Measurements from ENCODE around the gene ARSB. TPM values are rescaled to one million over a fixed set of nuclear protein-coding genes. Genes with fewer than 3 reads are reported as not detected.

Gene ARSB
- total RNA-seq, 1 experiment from 2014 or later: 18.1 TPM

- Histone ChIP-seq H3K4me3 (ENCODE audit: low read depth in 2 of 2, low read length in 2 of 2) (no peak overlapping the region), H3K27me3 (ENCODE audit: control insufficient read depth, insufficient read depth, low read length) (no peaks in the 10 kb centered on the region), H3K9me3 (ENCODE audit: control insufficient read depth, insufficient read depth, low read depth, low read length) (no peaks in the 10 kb centered on the region), H3K36me3 (ENCODE audit: control insufficient read depth, insufficient read depth, low read length) (no peaks in the 10 kb centered on the region), H3K4me1 (ENCODE audit: control insufficient read depth, insufficient read depth, low read length) (no peaks in the 10 kb centered on the region), H3K27ac (ENCODE audit: low read length) (no peak overlapping the region)
- ATAC-seq: no peak
- CTCF ChIA-PET: no interaction called here
- in situ Hi-C loops (cut with HindIII; ENCODE audit: low pct_unique_long_range_greater_than_20kb, low sequenced_read_pairs) (no loop called here), intact Hi-C loops (cut with micrococcal nuclease; ENCODE audit: unreplicated experiment) (no loop called here)
- TF ChIP-seq, protein P1, sequence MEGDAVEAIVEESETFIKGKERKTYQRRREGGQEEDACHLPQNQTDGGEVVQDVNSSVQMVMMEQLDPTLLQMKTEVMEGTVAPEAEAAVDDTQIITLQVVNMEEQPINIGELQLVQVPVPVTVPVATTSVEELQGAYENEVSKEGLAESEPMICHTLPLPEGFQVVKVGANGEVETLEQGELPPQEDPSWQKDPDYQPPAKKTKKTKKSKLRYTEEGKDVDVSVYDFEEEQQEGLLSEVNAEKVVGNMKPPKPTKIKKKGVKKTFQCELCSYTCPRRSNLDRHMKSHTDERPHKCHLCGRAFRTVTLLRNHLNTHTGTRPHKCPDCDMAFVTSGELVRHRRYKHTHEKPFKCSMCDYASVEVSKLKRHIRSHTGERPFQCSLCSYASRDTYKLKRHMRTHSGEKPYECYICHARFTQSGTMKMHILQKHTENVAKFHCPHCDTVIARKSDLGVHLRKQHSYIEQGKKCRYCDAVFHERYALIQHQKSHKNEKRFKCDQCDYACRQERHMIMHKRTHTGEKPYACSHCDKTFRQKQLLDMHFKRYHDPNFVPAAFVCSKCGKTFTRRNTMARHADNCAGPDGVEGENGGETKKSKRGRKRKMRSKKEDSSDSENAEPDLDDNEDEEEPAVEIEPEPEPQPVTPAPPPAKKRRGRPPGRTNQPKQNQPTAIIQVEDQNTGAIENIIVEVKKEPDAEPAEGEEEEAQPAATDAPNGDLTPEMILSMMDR (IDR thresholded peaks at IDR 0.05): no peak
- POLR2A ChIA-PET: no interaction called here
- DNase-seq (ENCODE audit: low read depth, low spot score): no peak
- BruUV-seq (replicated peaks): no TSS peak
Measured at GRCh38 chr5:78804995-78805394, 180.1 kb downstream of the ARSB start.

- TF ChIP-seq SIN3A (IDR thresholded peaks at IDR 0.05; ENCODE audit: borderline replicate concordance, insufficient read depth, low read depth, low read length) (no peak), POLR2AphosphoS5 (IDR thresholded peaks at IDR 0.05; ENCODE audit: low read depth, low read length) (no peak), TCF7L2 (IDR thresholded peaks at IDR 0.05; ENCODE audit: low read depth, low read length) (no peak)
- TF ChIP-seq, protein P1 (IDR thresholded peaks at IDR 0.05): no peak
- TF ChIP-seq, protein P2, sequence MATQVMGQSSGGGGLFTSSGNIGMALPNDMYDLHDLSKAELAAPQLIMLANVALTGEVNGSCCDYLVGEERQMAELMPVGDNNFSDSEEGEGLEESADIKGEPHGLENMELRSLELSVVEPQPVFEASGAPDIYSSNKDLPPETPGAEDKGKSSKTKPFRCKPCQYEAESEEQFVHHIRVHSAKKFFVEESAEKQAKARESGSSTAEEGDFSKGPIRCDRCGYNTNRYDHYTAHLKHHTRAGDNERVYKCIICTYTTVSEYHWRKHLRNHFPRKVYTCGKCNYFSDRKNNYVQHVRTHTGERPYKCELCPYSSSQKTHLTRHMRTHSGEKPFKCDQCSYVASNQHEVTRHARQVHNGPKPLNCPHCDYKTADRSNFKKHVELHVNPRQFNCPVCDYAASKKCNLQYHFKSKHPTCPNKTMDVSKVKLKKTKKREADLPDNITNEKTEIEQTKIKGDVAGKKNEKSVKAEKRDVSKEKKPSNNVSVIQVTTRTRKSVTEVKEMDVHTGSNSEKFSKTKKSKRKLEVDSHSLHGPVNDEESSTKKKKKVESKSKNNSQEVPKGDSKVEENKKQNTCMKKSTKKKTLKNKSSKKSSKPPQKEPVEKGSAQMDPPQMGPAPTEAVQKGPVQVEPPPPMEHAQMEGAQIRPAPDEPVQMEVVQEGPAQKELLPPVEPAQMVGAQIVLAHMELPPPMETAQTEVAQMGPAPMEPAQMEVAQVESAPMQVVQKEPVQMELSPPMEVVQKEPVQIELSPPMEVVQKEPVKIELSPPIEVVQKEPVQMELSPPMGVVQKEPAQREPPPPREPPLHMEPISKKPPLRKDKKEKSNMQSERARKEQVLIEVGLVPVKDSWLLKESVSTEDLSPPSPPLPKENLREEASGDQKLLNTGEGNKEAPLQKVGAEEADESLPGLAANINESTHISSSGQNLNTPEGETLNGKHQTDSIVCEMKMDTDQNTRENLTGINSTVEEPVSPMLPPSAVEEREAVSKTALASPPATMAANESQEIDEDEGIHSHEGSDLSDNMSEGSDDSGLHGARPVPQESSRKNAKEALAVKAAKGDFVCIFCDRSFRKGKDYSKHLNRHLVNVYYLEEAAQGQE (IDR thresholded peaks at IDR 0.05; ENCODE audit: insufficient read depth in 1 of 2, low read depth in 2 of 2, low read length in 1 of 2): no peak
- Histone ChIP-seq H3K4me3 (ENCODE audit: low read depth in 2 of 2, low read length in 2 of 2) (no peak overlapping the region), H3K27me3 (ENCODE audit: control insufficient read depth, insufficient read depth, low read length) (no peaks in the 10 kb centered on the region), H3K36me3 (ENCODE audit: control insufficient read depth, insufficient read depth, low read length) (no peaks in the 10 kb centered on the region), H3K27ac (ENCODE audit: low read length) (no peak overlapping the region), H3K9me3 (ENCODE audit: control insufficient read depth, insufficient read depth, low read depth, low read length) (no peaks in the 10 kb centered on the region), H3K4me1 (ENCODE audit: control insufficient read depth, insufficient read depth, low read length) (no peaks in the 10 kb centered on the region)
- no peak for ATAC-seq
- in situ Hi-C loops (cut with HindIII; ENCODE audit: low pct_unique_long_range_greater_than_20kb, low sequenced_read_pairs): no loop called here
- BruUV-seq (replicated peaks): no TSS peak
- CTCF ChIA-PET: no interaction called here
- intact Hi-C loops (cut with micrococcal nuclease; ENCODE audit: unreplicated experiment): no loop called here
- DNase-seq (ENCODE audit: low read depth, low spot score): no peak
- POLR2A ChIA-PET: no interaction called here
Measured at GRCh38 chr5:78803941-78804340, 181.2 kb downstream of the ARSB start.

GRCh38 chr5:78803353-78803752, 181.8 kb downstream of the ARSB start:
- no TSS peak for BruUV-seq (replicated peaks)
- no peaks in the 10 kb centered on the region for H3K36me3 ChIP-seq (ENCODE audit: control insufficient read depth, insufficient read depth, low read length)
- TF ChIP-seq TCF7L2 (IDR thresholded peaks at IDR 0.05; ENCODE audit: low read depth, low read length): no peak
- TF ChIP-seq, protein P1 (IDR thresholded peaks at IDR 0.05): no peak
- TF ChIP-seq SIN3A (IDR thresholded peaks at IDR 0.05; ENCODE audit: borderline replicate concordance, insufficient read depth, low read depth, low read length): no peak
- TF ChIP-seq, protein P2 (IDR thresholded peaks at IDR 0.05; ENCODE audit: insufficient read depth in 1 of 2, low read depth in 2 of 2, low read length in 1 of 2): no peak
- TF ChIP-seq POLR2AphosphoS5 (IDR thresholded peaks at IDR 0.05; ENCODE audit: low read depth, low read length): no peak
- no peak for DNase-seq (ENCODE audit: low read depth, low spot score)
- no peaks in the 10 kb centered on the region for H3K27me3 ChIP-seq (ENCODE audit: control insufficient read depth, insufficient read depth, low read length)
- no peaks in the 10 kb centered on the region for H3K9me3 ChIP-seq (ENCODE audit: control insufficient read depth, insufficient read depth, low read depth, low read length)
- no peak overlapping the region for H3K27ac ChIP-seq (ENCODE audit: low read length)
- in situ Hi-C loops (cut with HindIII; ENCODE audit: low pct_unique_long_range_greater_than_20kb, low sequenced_read_pairs) (no loop called here), intact Hi-C loops (cut with micrococcal nuclease; ENCODE audit: unreplicated experiment) (no loop called here)
- ChIA-PET CTCF (no interaction called here), POLR2A (no interaction called here)
- ATAC-seq: no peak
- no peaks in the 10 kb centered on the region for H3K4me1 ChIP-seq (ENCODE audit: control insufficient read depth, insufficient read depth, low read length)
- no peak overlapping the region for H3K4me3 ChIP-seq (ENCODE audit: low read depth in 2 of 2, low read length in 2 of 2)
